Effector memory CD8-positive, alpha-beta T cell (primary cell): ENCODE results near the gene F7.
"Not testable (repeated sequence)": the region's sequence is repeated elsewhere in the genome, so short reads cannot be mapped to it uniquely, and the experiment has no call there.

ENCODE experiments used
- ATAC-seq: fragments of 150-1000 bp; cut with Tn5 transposase; replicated peaks from 2 replicates; pipeline ENCODE4 v1.10.0; 2021; ENCODE audit warnings: mild to moderate bottlenecking, moderate library complexity
- DNase-seq, 3 experiments: peaks; one replicate each; pipeline ENCODE4 v3.0.0; 2021
- H3K27ac Mint-ChIP-seq, 2 donors: one replicate each; pipeline ENCODE4 v1.8.0; 2022; ENCODE audit warnings: mild to moderate bottlenecking in 2 of 2, mixed read lengths in 2 of 2, moderate library complexity in 2 of 2
- H3K27me3 Mint-ChIP-seq, 2 donors: one replicate each; pipeline ENCODE4 v1.8.0; 2022; ENCODE audit warnings: mixed read lengths in 2 of 2
- H3K36me3 Mint-ChIP-seq: one replicate; pipeline ENCODE4 v1.8.0; 2022; ENCODE audit warnings: mild to moderate bottlenecking, moderate library complexity, mixed read lengths; ENCODE audit not compliant: insufficient read depth
- H3K4me1 Mint-ChIP-seq, 2 donors: one replicate each; pipeline ENCODE4 v1.8.0; 2022; ENCODE audit warnings: low read depth in 2 of 2, mixed read lengths in 2 of 2
- H3K4me3 Mint-ChIP-seq, 2 donors: one replicate each; pipeline ENCODE4 v1.8.0; 2022; ENCODE audit warnings: mild to moderate bottlenecking in 2 of 2, mixed read lengths in 2 of 2, moderate library complexity in 2 of 2
- H3K9me3 Mint-ChIP-seq, 2 donors: one replicate each; pipeline ENCODE4 v1.8.0; 2022; ENCODE audit warnings: mixed read lengths in 2 of 2

The F7 gene

DNA sequence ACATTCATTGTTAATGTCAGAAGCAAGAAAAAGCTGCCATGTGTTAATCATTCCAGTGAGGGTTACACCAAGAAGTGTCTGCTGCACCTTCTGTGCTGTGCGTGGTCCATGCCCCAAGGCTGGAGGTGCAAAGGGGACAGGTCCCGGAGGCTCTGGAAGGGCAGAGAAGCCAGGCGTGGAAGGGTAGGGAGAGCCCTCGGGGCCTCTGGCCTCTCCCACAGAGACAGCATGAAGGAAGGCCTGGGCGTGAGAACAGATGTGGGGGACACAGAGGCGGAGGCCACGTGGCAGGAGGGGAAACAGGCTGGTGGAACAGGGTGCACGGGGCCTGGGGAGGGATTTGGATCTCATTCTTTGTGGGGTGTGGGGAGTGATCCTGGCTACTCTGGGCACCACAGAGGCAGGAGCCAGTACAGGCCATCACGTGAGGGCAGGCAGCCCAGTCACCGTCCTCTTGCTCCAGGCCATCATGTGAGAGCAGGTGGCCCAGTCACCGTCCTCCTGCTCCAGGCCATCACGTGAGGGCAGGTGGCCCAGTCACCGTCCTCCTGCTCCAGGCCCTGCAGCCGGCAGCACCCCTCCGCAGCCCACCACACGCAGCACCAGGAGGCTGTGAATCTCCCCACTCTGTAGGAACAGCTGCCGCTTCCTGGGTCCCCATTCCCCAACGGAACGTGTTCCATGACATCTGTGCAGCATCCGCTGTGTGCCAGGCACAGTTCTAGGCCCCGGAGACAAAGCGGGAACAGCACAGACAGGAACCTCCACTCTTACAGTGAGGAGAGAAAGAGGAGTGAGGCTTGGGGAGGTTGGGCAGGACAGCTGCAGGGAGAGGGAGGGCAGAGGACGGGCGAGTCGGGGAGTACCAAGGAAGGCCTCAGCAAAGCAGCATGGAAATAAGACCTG is 10.2 kb upstream of the F7 start:
- H3K27me3 Mint-ChIP-seq, result no peaks in the 10 kb centered on the region
- H3K9me3 Mint-ChIP-seq, result no peaks in the 10 kb centered on the region
- no peaks in the 10 kb centered on the region for H3K36me3 Mint-ChIP-seq
- no peaks in the 10 kb centered on the region for H3K4me1 Mint-ChIP-seq
- H3K27ac Mint-ChIP-seq, result no peak overlapping the region
- ATAC-seq (no peak), DNase-seq (no peak)
- H3K4me3 Mint-ChIP-seq, result no peak overlapping the region

DNA sequence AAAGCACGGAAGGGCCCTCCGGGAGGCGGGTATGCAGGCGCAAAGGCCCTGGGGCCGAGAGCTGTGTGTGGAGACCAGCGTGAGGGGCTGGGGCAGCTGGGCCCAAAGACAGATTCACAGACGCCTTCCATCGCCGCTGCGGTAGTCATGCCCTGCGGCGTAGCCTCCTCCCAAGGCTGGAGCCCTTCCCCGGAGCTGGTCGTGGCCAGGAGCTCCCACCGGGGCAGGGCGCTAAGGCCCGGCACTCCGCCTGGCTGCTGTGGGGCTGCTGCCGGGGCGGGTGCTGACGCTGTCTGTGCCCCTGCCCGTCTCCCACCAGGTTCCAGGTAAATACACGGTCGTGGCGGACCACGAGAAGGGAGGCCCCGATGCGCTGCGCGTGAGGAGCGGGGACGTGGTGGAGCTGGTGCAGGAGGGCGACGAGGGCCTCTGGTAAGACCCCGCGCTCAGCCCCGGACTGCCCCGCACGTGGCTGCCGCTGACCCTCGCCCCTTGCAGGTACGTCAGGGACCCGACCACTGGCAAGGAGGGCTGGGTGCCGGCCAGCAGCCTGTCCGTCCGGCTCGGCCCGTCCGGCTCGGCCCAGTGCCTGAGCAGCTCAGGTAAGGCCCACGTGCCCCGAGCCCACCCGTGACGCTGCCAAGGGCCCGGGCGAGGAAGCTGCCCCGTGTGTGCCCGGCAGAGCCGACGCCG is 9.4 kb upstream of the F7 start:
- Mint-ChIP-seq H3K27ac (no peak overlapping the region), H3K9me3 (no peaks in the 10 kb centered on the region), H3K27me3 (no peaks in the 10 kb centered on the region), H3K36me3 (no peaks in the 10 kb centered on the region), H3K4me1 (no peaks in the 10 kb centered on the region), H3K4me3 (no peak overlapping the region)
- DNase-seq (no peak), ATAC-seq (no peak)

DNA sequence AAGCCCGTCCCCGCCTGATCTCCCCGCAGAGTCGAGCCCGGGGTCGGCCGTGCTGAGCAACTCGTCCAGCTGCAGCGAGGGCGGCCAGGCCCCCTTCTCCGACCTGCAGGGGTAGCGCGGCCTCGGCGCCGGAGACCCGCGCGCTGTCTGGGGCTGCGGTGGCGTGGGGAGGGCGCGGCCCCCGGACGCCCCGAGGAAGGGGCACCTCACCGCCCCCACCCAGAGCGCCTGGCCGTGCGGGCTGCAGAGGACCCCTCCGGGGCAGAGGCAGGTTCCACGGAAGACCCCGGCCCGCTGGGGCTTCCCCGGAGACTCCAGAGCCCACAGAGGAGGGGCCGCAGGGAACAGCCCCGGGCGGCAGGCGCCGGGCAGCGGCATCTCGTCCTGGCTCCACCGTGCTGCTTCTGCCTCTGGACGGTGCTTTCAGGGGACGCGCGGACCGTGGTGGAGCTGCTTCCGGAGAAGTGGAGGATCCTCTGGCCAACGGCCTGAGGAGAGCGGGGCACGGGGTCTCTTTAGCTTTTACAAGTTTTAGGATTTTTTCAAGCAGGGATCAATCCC is 8.8 kb upstream of the F7 start:
- no peaks in the 10 kb centered on the region for H3K36me3 Mint-ChIP-seq
- no peaks in the 10 kb centered on the region for H3K9me3 Mint-ChIP-seq
- H3K27ac Mint-ChIP-seq, result no peak overlapping the region
- no peaks in the 10 kb centered on the region for H3K4me1 Mint-ChIP-seq
- DNase-seq (no peak), ATAC-seq (no peak)
- H3K4me3 Mint-ChIP-seq, result no peak overlapping the region
- H3K27me3 Mint-ChIP-seq, result no peaks in the 10 kb centered on the region

DNA sequence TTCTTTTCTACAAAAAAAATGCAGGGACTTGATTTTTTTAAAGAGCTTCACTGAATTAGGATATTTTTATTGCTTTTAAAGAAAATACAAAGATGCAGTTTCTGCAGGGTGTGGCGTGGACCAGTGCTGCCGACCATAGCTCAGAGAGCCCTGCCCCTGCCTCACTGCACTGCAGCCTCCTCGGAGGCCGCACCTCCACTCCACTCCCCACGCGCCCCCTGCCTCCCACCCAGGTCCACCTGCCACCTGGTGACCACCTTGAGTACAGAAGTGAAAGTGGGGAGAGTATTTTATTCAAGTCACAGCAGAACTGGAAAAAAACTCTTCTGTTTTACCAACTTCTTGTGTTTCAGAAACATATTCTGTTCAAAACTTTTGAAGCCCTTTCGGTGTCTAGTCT is 7.9 kb upstream of the F7 start:
- no peak for DNase-seq
- ATAC-seq, result no peak
- H3K4me1 Mint-ChIP-seq, result no peaks in the 10 kb centered on the region
- H3K9me3 Mint-ChIP-seq, result no peaks in the 10 kb centered on the region
- H3K36me3 Mint-ChIP-seq, result no peaks in the 10 kb centered on the region
- H3K27me3 Mint-ChIP-seq, result no peaks in the 10 kb centered on the region
- no peak overlapping the region for H3K4me3 Mint-ChIP-seq
- H3K27ac Mint-ChIP-seq, result no peak overlapping the region

DNA sequence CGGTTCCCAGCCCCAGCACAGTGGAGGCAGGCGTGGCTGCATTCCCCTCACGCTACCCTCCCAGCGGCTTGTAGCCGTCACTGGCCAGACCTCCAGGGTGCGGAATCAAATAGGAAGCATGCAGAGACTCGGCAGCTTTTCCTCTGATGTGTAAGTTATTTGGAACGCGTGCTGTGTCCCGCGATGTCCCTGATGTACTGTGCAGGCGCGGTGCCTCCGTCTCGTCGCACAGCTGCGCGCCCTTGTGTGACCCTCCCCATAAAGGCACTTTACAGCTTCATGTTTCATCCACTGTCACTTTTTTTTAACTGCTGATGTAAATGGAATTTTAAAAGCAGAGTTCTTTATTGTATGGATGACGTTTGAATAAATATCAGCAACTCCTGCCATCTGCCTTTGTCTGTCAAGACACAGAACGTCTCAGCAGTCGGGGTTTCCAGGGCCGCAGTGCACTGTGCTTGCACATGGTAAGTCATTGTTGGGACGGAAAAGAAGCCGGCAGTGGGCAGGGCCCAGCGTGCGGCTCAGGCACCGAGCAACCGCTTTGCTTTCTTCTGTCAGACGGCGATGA is 7.3 kb upstream of the F7 start:
- DNase-seq (no peak), ATAC-seq (no peak)
- Mint-ChIP-seq H3K36me3 (no peaks in the 10 kb centered on the region), H3K4me1 (no peaks in the 10 kb centered on the region), H3K4me3 (no peak overlapping the region), H3K9me3 (no peaks in the 10 kb centered on the region), H3K27me3 (no peaks in the 10 kb centered on the region), H3K27ac (no peak overlapping the region)

DNA sequence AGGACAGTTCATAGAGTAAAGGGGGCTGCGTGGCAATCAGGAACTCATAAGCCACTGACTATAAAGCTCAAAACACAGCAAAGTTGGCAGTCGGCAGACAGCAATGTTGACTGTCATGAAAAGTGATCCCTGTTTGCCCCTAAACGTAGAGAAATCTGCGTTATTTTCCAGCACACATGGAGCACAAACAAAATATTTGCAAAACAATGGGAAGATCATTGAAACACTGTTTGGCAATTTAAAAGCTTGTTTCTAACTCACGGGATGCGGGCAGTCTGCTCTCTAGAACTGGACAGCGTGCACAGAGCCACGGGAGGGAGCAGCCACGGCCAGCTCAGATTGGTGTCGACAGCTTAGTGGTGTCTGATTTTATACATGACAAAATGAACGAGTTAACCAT is 6.4 kb upstream of the F7 start:
- no peaks in the 10 kb centered on the region for H3K27me3 Mint-ChIP-seq
- H3K4me1 Mint-ChIP-seq, result no peaks in the 10 kb centered on the region
- no peaks in the 10 kb centered on the region for H3K9me3 Mint-ChIP-seq
- H3K36me3 Mint-ChIP-seq, result no peaks in the 10 kb centered on the region
- H3K4me3 Mint-ChIP-seq, result no peak overlapping the region
- no peak overlapping the region for H3K27ac Mint-ChIP-seq
- no peak for ATAC-seq
- no peak for DNase-seq

DNA sequence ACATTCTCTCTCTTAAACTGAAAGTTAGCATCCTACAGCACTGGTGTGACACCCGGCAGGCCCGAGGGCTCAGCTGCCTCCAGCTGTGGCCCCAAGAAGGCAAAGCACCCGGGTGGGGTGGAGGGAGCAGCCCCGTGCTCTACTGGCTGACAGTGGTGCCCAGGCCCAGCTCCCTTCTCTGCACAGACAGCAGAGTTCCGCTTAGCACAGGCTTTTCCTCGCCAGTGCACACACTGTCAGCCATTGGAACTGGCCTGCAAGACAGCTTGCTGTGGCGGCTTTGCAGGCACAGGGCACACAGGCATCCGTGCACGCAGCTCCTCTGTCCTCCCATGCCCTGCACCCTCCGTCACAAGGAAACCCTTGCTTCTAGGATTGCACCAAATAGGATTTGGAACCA is 3.3 kb upstream of the F7 start:
- not testable (repeated sequence) for H3K27ac Mint-ChIP-seq, H3K4me3 Mint-ChIP-seq, H3K36me3 Mint-ChIP-seq, H3K9me3 Mint-ChIP-seq, H3K4me1 Mint-ChIP-seq, H3K27me3 Mint-ChIP-seq, DNase-seq, ATAC-seq

DNA sequence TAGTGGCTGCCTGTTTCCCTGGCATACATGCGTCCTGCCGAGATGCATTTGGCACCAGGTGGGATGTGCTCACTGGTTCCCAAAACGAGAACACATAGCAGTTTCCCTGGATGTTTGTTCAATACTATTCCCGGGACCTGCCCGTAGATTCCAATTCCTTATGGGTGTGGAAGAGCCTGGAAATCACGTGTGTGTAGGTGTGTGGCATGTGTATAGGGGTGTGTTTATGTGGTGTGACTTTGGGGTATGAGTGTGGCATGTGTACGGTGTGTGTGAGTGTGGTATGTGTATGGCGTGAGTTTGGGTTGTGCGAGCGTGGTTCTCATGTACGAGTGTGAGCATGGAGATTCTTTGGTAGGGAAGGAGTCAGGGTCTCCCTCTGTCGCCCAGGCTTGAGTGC is 2.9 kb upstream of the F7 start:
- H3K27ac Mint-ChIP-seq, result no peak overlapping the region
- H3K36me3 Mint-ChIP-seq, result no peaks in the 10 kb centered on the region
- no peaks in the 10 kb centered on the region for H3K9me3 Mint-ChIP-seq
- no peaks in the 10 kb centered on the region for H3K27me3 Mint-ChIP-seq
- H3K4me1 Mint-ChIP-seq, result no peaks in the 10 kb centered on the region
- no peak overlapping the region for H3K4me3 Mint-ChIP-seq
- DNase-seq (no peak), ATAC-seq (no peak)

DNA sequence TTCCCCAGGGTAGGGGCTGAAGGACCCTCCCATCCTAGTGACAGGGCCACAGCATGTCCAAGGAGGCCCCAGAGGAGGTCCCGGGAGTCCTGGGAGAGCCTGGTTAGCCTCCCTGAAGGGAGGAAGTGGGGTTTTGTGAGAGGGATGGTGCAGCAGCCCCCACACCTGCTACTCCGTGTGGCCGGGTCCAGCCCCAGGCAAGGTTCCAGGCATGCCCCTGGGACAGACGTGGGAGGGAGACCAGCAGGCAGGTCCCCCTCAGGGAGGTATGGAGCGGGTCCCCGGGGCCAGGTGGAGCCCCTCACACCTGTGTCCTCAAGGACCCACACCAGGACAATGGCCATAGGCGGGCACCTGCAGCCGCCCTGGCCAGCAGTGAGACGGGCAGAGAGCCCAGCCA is 1.9 kb upstream of the F7 start:
- Mint-ChIP-seq H3K9me3 (no peaks in the 10 kb centered on the region), H3K36me3 (no peaks in the 10 kb centered on the region), H3K4me3 (no peak overlapping the region), H3K4me1 (no peaks in the 10 kb centered on the region), H3K27me3 (no peaks in the 10 kb centered on the region), H3K27ac (no peak overlapping the region)
- ATAC-seq (no peak), DNase-seq (no peak)

DNA sequence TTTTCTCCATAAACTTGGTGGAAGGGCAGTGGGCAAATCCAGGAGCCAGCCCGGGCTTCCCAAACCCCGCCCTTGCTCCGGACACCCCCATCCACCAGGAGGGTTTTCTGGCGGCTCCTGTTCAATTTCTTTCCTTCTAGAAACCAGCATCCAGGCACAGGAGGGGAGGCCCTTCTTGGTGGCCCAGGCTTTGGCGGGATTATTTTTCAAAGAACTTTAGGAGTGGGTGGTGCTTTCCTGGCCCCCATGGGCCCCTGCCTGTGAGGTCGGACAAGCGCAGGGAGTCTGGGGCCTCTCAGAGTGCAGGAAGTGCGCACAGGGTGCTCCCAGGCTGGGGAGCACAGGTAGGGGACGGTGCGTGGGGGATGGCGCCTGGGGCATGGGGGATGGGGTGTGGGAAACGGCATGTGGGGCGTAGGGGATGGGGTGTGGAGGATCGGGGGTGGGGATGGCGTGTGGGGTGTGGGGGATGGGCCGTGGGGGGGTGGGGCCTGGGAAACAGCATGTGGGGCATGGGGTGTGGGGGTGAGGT is 396 bp downstream of the F7 start:
- Mint-ChIP-seq H3K36me3 (peaks cover 2% of the 10 kb centered on the region), H3K9me3 (no peaks in the 10 kb centered on the region), H3K4me1 (peaks cover 0 to under 1% of the 10 kb centered on the region in 2 donors), H3K27ac (no peak overlapping the region), H3K27me3 (no peaks in the 10 kb centered on the region), H3K4me3 (no peak overlapping the region)
- no peak for DNase-seq
- ATAC-seq, result no peak

DNA sequence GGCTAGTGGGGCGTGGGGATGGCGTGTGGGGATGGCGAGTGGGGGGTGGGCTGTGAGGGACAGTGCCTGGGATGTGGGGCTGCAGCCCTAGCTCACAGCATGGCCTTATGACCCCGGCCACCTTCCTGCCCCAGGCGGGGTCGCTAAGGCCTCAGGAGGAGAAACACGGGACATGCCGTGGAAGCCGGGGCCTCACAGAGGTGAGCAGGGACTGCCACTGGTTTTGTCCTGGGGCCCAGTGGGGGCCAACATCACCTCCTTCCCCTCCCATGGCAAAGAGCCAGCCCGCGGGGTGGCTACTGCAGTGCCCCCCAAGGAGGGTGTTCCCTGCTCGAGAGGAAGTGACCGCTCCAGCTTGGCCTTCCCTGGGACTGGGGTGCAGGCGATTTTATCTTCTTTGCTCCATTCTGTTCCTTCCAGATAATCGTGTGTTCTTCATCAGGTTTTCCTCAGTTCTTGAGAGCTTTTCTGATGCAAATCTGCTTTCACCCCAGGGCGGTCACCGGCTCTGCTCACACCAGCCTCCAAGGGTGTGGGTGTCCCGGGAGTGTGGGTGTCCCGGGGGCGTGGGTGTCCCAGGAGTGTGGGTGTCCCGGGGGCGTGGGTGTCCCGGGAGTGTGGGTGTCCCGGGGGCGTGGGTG is 1.2 kb downstream of the F7 start:
- H3K9me3 Mint-ChIP-seq, result no peaks in the 10 kb centered on the region
- H3K4me1 Mint-ChIP-seq, result peaks cover 0 to 2% of the 10 kb centered on the region in 2 donors
- H3K27me3 Mint-ChIP-seq, result no peaks in the 10 kb centered on the region
- peak overlapping the region; percentile 6 to 12 for H3K4me3 Mint-ChIP-seq
- H3K27ac Mint-ChIP-seq, result no peak overlapping the region
- ATAC-seq, result no peak
- DNase-seq, result no peak
- peaks cover 3% of the 10 kb centered on the region for H3K36me3 Mint-ChIP-seq

DNA sequence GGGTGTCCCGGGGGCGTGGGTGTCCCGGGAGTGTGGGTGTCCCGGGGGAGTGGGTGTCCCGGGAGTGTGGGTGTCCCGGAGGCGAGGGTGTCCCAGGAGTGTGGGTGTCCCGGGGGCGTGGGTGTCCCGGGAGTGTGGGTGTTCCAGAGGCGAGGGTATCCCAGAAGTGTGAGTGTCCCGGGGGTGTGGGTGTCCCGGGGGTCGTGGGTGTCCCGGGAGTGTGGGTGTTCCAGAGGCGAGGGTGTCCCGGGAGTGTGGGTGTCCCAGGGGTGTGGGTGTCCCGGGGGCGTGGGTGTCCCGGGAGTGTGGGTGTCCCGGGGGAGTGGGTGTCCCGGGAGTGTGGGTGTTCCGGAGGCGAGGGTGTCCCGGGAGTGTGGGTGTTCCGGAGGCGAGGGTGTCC is 2.9 kb downstream of the F7 start:
- not testable (repeated sequence) for H3K4me1 Mint-ChIP-seq, H3K27ac Mint-ChIP-seq, H3K27me3 Mint-ChIP-seq

More for the DNA sequence above, 2.9 kb downstream of the F7 start:
- DNase-seq, H3K9me3 Mint-ChIP-seq, H3K36me3 Mint-ChIP-seq, ATAC-seq, H3K4me3 Mint-ChIP-seq: not testable (repeated sequence)
